KOPT-K1 (cell line): Measurements from ENCODE around the gene EPHA2.

ENCODE experiments used
- H3K27ac ChIP-seq: fragments of 200-600 bp; sonication (generic); 2 replicates; pipeline ENCODE4 v1.5.1; 2016; ENCODE audit warnings: antibody characterized with exemption, mild to moderate bottlenecking, low read depth, low read length; ENCODE audit not compliant: poor library complexity, severe bottlenecking
- H3K36me3 ChIP-seq: fragments of 200-600 bp; sonication (generic); 2 replicates; pipeline ENCODE4 v1.5.1; 2017; ENCODE audit warnings: antibody characterized with exemption, mild to moderate bottlenecking, low read length, moderate library complexity; ENCODE audit not compliant: insufficient read depth
- H3K9me3 ChIP-seq: fragments of 200-600 bp; sonication (generic); 2 replicates; pipeline ENCODE4 v1.5.1; 2017; ENCODE audit warnings: antibody characterized with exemption, low read length, mild to moderate bottlenecking; ENCODE audit not compliant: insufficient read depth, poor library complexity, severe bottlenecking

EPHA2 gene

GRCh38 chr1:16142383-16142995 is 13.4 kb downstream of the EPHA2 start:
- H3K9me3 ChIP-seq: no peaks in the 10 kb centered on the region
- H3K36me3 ChIP-seq: no peaks in the 10 kb centered on the region
- H3K27ac ChIP-seq: no peak overlapping the region

- H3K36me3 ChIP-seq: no peaks in the 10 kb centered on the region
- no peaks in the 10 kb centered on the region for H3K9me3 ChIP-seq
- H3K27ac ChIP-seq: no peak overlapping the region
Observed at GRCh38 chr1:16141573-16142336, 14.1 kb downstream of the EPHA2 start.

- H3K27ac ChIP-seq: no peak overlapping the region
- H3K9me3 ChIP-seq: no peaks in the 10 kb centered on the region
- H3K36me3 ChIP-seq: no peaks in the 10 kb centered on the region
Observed at GRCh38 chr1:16140068-16140596, 15.7 kb downstream of the EPHA2 start.

- Histone ChIP-seq H3K9me3 (no peaks in the 10 kb centered on the region), H3K27ac (no peak overlapping the region), H3K36me3 (no peaks in the 10 kb centered on the region)
Observed at GRCh38 chr1:16139473-16139962, 16.4 kb downstream of the EPHA2 start.

GRCh38 chr1:16138772-16139221 is 17.1 kb downstream of the EPHA2 start:
- no peaks in the 10 kb centered on the region for H3K9me3 ChIP-seq
- no peaks in the 10 kb centered on the region for H3K36me3 ChIP-seq
- H3K27ac ChIP-seq: no peak overlapping the region

GRCh38 chr1:16137890-16138467 is 17.9 kb downstream of the EPHA2 start:
- Histone ChIP-seq H3K9me3 (no peaks in the 10 kb centered on the region), H3K36me3 (no peaks in the 10 kb centered on the region), H3K27ac (no peak overlapping the region)

- Histone ChIP-seq H3K27ac (no peak overlapping the region), H3K9me3 (no peaks in the 10 kb centered on the region), H3K36me3 (no peaks in the 10 kb centered on the region)
Observed at GRCh38 chr1:16135501-16135900, 20.4 kb downstream of the EPHA2 start.

GRCh38 chr1:16134906-16135305 is 21.0 kb downstream of the EPHA2 start:
- Histone ChIP-seq H3K36me3 (no peaks in the 10 kb centered on the region), H3K9me3 (no peaks in the 10 kb centered on the region), H3K27ac (no peak overlapping the region)

- Histone ChIP-seq H3K9me3 (no peaks in the 10 kb centered on the region), H3K27ac (no peak overlapping the region), H3K36me3 (no peaks in the 10 kb centered on the region)
Observed at GRCh38 chr1:16134066-16134801, 21.6 kb downstream of the EPHA2 start.

GRCh38 chr1:16133007-16133961 is 22.6 kb downstream of the EPHA2 start:
- Histone ChIP-seq H3K36me3 (no peaks in the 10 kb centered on the region), H3K9me3 (no peaks in the 10 kb centered on the region), H3K27ac (no peak overlapping the region)

- no peak overlapping the region for H3K27ac ChIP-seq
- no peaks in the 10 kb centered on the region for H3K9me3 ChIP-seq
- H3K36me3 ChIP-seq: no peaks in the 10 kb centered on the region
Observed at GRCh38 chr1:16132325-16132785, 23.5 kb downstream of the EPHA2 start.

GRCh38 chr1:16131636-16132324 is 24.1 kb downstream of the EPHA2 start:
- no peaks in the 10 kb centered on the region for H3K36me3 ChIP-seq
- H3K9me3 ChIP-seq: no peaks in the 10 kb centered on the region
- no peak overlapping the region for H3K27ac ChIP-seq

- Histone ChIP-seq H3K9me3 (no peaks in the 10 kb centered on the region), H3K36me3 (no peaks in the 10 kb centered on the region), H3K27ac (no peak overlapping the region)
Observed at GRCh38 chr1:16130827-16131226, 25.0 kb downstream of the EPHA2 start.
